H9 (cell line): ENCODE data around the gene CD151. TPM values are rescaled to one million over a fixed set of nuclear protein-coding genes. Genes with fewer than 3 reads are reported as not detected.

Experiments used
- DNase-seq: peaks from one replicate; pipeline ENCODE4 v3.0.0-alpha.2; 2017
- H2AFZ ChIP-seq: one replicate; pipeline ENCODE4 v1.6.1; 2013; ENCODE audit warnings: mild to moderate bottlenecking, low read length, control low read depth, moderate library complexity
- H2AK5ac ChIP-seq: 2 replicates; pipeline ENCODE4 v1.6.1; 2013; ENCODE audit warnings: low read length, control low read depth, mixed read lengths; ENCODE audit not compliant: insufficient read length
- H2BK120ac ChIP-seq: one replicate; pipeline ENCODE4 v1.6.1; 2013; ENCODE audit warnings: low read depth, mild to moderate bottlenecking, low read length, control low read depth, inconsistent platforms; ENCODE audit not compliant: poor library complexity, severe bottlenecking
- H2BK12ac ChIP-seq: 2 replicates; pipeline ENCODE4 v1.6.1; 2013; ENCODE audit warnings: low read length, control low read depth, mixed read lengths, low read depth; ENCODE audit not compliant: insufficient read length
- H2BK15ac ChIP-seq: 2 replicates; pipeline ENCODE4 v1.6.1; 2013; ENCODE audit warnings: low read depth, low read length, control low read depth
- H2BK20ac ChIP-seq: one replicate; pipeline ENCODE4 v1.6.1; 2013; ENCODE audit warnings: low read depth, mild to moderate bottlenecking, low read length, control low read depth, inconsistent platforms; ENCODE audit not compliant: poor library complexity, severe bottlenecking
- H2BK5ac ChIP-seq: 2 replicates; pipeline ENCODE4 v1.6.1; 2013; ENCODE audit warnings: low read length, control low read depth, mixed read lengths; ENCODE audit not compliant: insufficient read length
- H3K14ac ChIP-seq: 2 replicates; pipeline ENCODE4 v1.6.1; 2013; ENCODE audit warnings: low read length, control low read depth; ENCODE audit not compliant: insufficient read depth
- H3K18ac ChIP-seq: 2 replicates; pipeline ENCODE4 v1.6.1; 2013; ENCODE audit warnings: low read depth, mild to moderate bottlenecking, mixed read lengths, low read length, control low read depth; ENCODE audit not compliant: insufficient read length
- H3K23ac ChIP-seq: 2 replicates; pipeline ENCODE4 v1.6.1; 2013; ENCODE audit warnings: low read length, control low read depth, mixed read lengths, low read depth; ENCODE audit not compliant: insufficient read length
- H3K23me2 ChIP-seq: 2 replicates; pipeline ENCODE4 v1.6.1; 2013; ENCODE audit warnings: low read depth, mild to moderate bottlenecking, mixed read lengths, low read length, control low read depth; ENCODE audit not compliant: insufficient read length, poor library complexity, severe bottlenecking
- H3K27ac ChIP-seq: 2 replicates; pipeline ENCODE4 v1.5.1; 2013; ENCODE audit warnings: low read length, control low read depth, mixed read lengths, low read depth; ENCODE audit not compliant: insufficient read length
- H3K27me3 ChIP-seq: 2 replicates; pipeline ENCODE4 v1.6.1; 2013; ENCODE audit warnings: low read length, control low read depth, inconsistent platforms; ENCODE audit not compliant: insufficient read depth
- H3K4ac ChIP-seq: 2 replicates; pipeline ENCODE4 v1.6.1; 2013; ENCODE audit warnings: low read depth, mild to moderate bottlenecking, control low read depth, inconsistent platforms, low read length, moderate library complexity
- H3K4me1 ChIP-seq: 2 replicates; pipeline ENCODE4 v1.6.1; 2013; ENCODE audit warnings: low read length, control low read depth, inconsistent platforms; ENCODE audit not compliant: insufficient read depth
- H3K4me2 ChIP-seq: 2 replicates; pipeline ENCODE4 v1.6.1; 2013; ENCODE audit warnings: low read length, control low read depth, mixed read lengths; ENCODE audit not compliant: insufficient read length, insufficient read depth
- H3K56ac ChIP-seq: 2 replicates; pipeline ENCODE4 v1.6.1; 2013; ENCODE audit warnings: low read depth, mild to moderate bottlenecking, mixed read lengths, low read length, control low read depth; ENCODE audit not compliant: insufficient read length
- H3K79me1 ChIP-seq: 2 replicates; pipeline ENCODE4 v1.6.1; 2013; ENCODE audit warnings: low read depth, mild to moderate bottlenecking, moderate library complexity, low read length, control low read depth, inconsistent platforms; ENCODE audit not compliant: insufficient read depth, poor library complexity, severe bottlenecking
- H3K79me2 ChIP-seq: 2 replicates; pipeline ENCODE4 v1.6.1; 2013; ENCODE audit warnings: low read length, control low read depth, inconsistent platforms; ENCODE audit not compliant: insufficient read depth
- H3K9ac ChIP-seq: 2 replicates; pipeline ENCODE4 v1.6.1; 2013; ENCODE audit warnings: low read length, control low read depth, mixed read lengths; ENCODE audit not compliant: insufficient read length; ENCODE audit errors: extremely low read depth
- H3K9me3 ChIP-seq: one replicate; pipeline ENCODE4 v1.6.1; 2013; ENCODE audit warnings: low read depth, low read length, inconsistent platforms; ENCODE audit not compliant: control insufficient read depth
- H3T11ph ChIP-seq: one replicate; pipeline ENCODE4 v1.6.1; 2013; ENCODE audit warnings: mild to moderate bottlenecking, low read length, control low read depth, inconsistent platforms
- H4K20me1 ChIP-seq: one replicate; pipeline ENCODE4 v1.6.1; 2013; ENCODE audit not compliant: control insufficient read depth, insufficient read length, insufficient read depth
- H4K5ac ChIP-seq: 2 replicates; pipeline ENCODE4 v1.6.1; 2013; ENCODE audit warnings: low read depth, mild to moderate bottlenecking, mixed read lengths, low read length, control low read depth; ENCODE audit not compliant: insufficient read length
- H4K8ac ChIP-seq: replicated peaks from 2 replicates; pipeline ENCODE4 v1.6.1; 2013; ENCODE audit warnings: low read length, control low read depth, mixed read lengths, low read depth; ENCODE audit not compliant: insufficient read length
- H4K91ac ChIP-seq: 2 replicates; pipeline ENCODE4 v1.6.1; 2013; ENCODE audit warnings: low read depth, mild to moderate bottlenecking, moderate library complexity, mixed read lengths, low read length, control low read depth; ENCODE audit not compliant: insufficient read length
- H3K27ac Mint-ChIP-seq, 3 experiments: 2 replicates in 2 of 3; 3 replicates in 1 of 3; pipeline ENCODE4 v1.8.0; 2020 to 2021; ENCODE audit warnings: mixed read lengths in 3 of 3, mild to moderate bottlenecking in 1 of 3, moderate library complexity in 1 of 3
- H3K27me3 Mint-ChIP-seq: 2 replicates; pipeline ENCODE4 v1.8.0; 2021; ENCODE audit warnings: low read depth, mild to moderate bottlenecking, moderate library complexity, mixed read lengths
- H3K36me3 Mint-ChIP-seq, 3 experiments: 2 replicates in 2 of 3; 3 replicates in 1 of 3; pipeline ENCODE4 v1.8.0; 2020 to 2021; ENCODE audit warnings: low read depth in 3 of 3, mixed read lengths in 3 of 3; ENCODE audit not compliant: insufficient read depth in 1 of 3
- H3K4me1 Mint-ChIP-seq, 2 experiments: 2 replicates each; pipeline ENCODE4 v1.8.0; 2020; ENCODE audit warnings: mixed read lengths in 2 of 2
- H3K4me3 Mint-ChIP-seq, 2 experiments: 2 replicates in 1 of 2; 3 replicates in 1 of 2; pipeline ENCODE4 v1.8.0; 2020 to 2021; ENCODE audit warnings: mild to moderate bottlenecking in 2 of 2, mixed read lengths in 2 of 2, moderate library complexity in 1 of 2
- H3K9me3 Mint-ChIP-seq, 2 experiments: 2 replicates in 1 of 2; 3 replicates in 1 of 2; pipeline ENCODE4 v1.8.0; 2020; ENCODE audit warnings: mild to moderate bottlenecking in 2 of 2, mixed read lengths in 2 of 2, moderate library complexity in 1 of 2
- WGBS: extraction: QIAGEN DNeasy Blood & Tissue Kit; methylation state at CpG from one replicate; pipeline ENCODE4 v1.1.7; 2013; ENCODE audit warnings: missing lambda C conversion rate, low lambda C conversion rate, mixed read lengths; ENCODE audit not compliant: insufficient read length; ENCODE audit errors: extremely low coverage; 5-methylcytosine and 5-hydroxymethylcytosine counted together
- total RNA-seq: library from RNA; stranded (reverse); gene quantifications from 2 replicates; pipeline ENCODE4 v1.2.1, GENCODE V29; 2021
- TF ChIP-seq, protein P1 (sequence below): fragments of 200-600 bp; sonication (generic); conservative IDR thresholded peaks from 3 replicates; pipeline ENCODE4 v1.8.0; 2021; ENCODE audit warnings: antibody characterized with exemption, mild to moderate bottlenecking

The CD151 gene
- total RNA-seq, 1 experiment from 2014 or later, result 138 TPM

DNA sequence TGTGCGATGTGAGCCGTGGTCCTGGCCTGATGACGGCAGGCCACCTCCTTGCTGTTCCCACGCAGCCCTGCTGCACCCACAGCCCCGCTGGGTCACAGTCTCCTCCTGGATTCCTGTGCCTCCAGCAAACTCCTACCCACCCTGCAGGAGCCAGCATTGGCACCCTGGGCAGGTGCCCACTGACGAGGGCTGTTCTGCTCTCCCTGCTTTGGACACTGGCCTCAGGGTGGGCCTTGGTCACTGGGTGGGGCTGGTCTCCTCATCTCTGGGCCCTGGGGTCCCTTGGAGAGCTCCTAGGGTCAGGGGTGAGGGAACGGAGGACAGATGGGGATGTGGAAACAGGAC lies 22.6 kb downstream of the CD151 start:
- Histone ChIP-seq H3K4me2 (no peak overlapping the region), H4K20me1 (no peaks in the 10 kb centered on the region), H2BK5ac (no peak overlapping the region), H3T11ph (no peak overlapping the region), H3K9me3 (no peaks in the 10 kb centered on the region), H2AFZ (no peak overlapping the region), H3K4ac (no peak overlapping the region), H3K23ac (no peak overlapping the region), H3K9ac (no peak overlapping the region), H3K18ac (no peak overlapping the region), H3K79me1 (no peaks in the 10 kb centered on the region), H3K79me2 (no peaks in the 10 kb centered on the region), H3K14ac (no peak overlapping the region), H2BK15ac (no peak overlapping the region), H3K27me3 (no peaks in the 10 kb centered on the region), H3K23me2 (peaks cover 6% of the 10 kb centered on the region), H3K56ac (no peak overlapping the region), H2BK120ac (no peak overlapping the region), H4K8ac (no peak overlapping the region), H2BK20ac (no peak overlapping the region), H2AK5ac (no peak overlapping the region), H4K91ac (no peak overlapping the region), H2BK12ac (no peak overlapping the region), H3K4me1 (no peaks in the 10 kb centered on the region), H4K5ac (no peak overlapping the region), H3K27ac (no peak overlapping the region)
- Mint-ChIP-seq H3K4me1 (peaks cover 8 to 62% of the 10 kb centered on the region in 2 experiments), H3K4me3 (no peak overlapping the region), H3K36me3 (peaks cover 0 to 13% (median 0%) of the 10 kb centered on the region in 3 experiments; a peak in 3 of 7 replicates), H3K27me3 (peaks cover 12% of the 10 kb centered on the region), H3K9me3 (no peaks in the 10 kb centered on the region), H3K27ac (no peak overlapping the region)
- TF ChIP-seq, protein P1, sequence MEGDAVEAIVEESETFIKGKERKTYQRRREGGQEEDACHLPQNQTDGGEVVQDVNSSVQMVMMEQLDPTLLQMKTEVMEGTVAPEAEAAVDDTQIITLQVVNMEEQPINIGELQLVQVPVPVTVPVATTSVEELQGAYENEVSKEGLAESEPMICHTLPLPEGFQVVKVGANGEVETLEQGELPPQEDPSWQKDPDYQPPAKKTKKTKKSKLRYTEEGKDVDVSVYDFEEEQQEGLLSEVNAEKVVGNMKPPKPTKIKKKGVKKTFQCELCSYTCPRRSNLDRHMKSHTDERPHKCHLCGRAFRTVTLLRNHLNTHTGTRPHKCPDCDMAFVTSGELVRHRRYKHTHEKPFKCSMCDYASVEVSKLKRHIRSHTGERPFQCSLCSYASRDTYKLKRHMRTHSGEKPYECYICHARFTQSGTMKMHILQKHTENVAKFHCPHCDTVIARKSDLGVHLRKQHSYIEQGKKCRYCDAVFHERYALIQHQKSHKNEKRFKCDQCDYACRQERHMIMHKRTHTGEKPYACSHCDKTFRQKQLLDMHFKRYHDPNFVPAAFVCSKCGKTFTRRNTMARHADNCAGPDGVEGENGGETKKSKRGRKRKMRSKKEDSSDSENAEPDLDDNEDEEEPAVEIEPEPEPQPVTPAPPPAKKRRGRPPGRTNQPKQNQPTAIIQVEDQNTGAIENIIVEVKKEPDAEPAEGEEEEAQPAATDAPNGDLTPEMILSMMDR, result no peak
- WGBS, result no CpG with 5 or more reads among the region's 7 CpGs
- no peak for DNase-seq
